HEK293T (cell line): ENCODE data around the gene PHAF1.

Experiments
- CTCF ChIA-PET: fragments of 350-600 bp; formaldehyde crosslinking; extraction: SDS; loops from one replicate; lab custom pipeline; 2021; ENCODE audit warnings: antibody characterized with exemption, inconsistent platforms; lab: Yijun Ruan, JAX
- POLR2A ChIA-PET: fragments of 350-600 bp; formaldehyde crosslinking; extraction: SDS; loops from one replicate; lab custom pipeline; 2020; ENCODE audit warnings: antibody characterized with exemption, inconsistent platforms; lab: Yijun Ruan, JAX
- DNase-seq: peaks from one replicate; pipeline ENCODE4 v3.0.0; 2012; ENCODE audit warnings: mixed read lengths; ENCODE audit errors: extremely low spot score
- ARNT ChIP-seq: fragments of 450-650 bp; IDR thresholded peaks from 2 replicates; pipeline ENCODE4 v1.6.1; 2017; ENCODE audit warnings: mild to moderate bottlenecking
- BHLHE40 ChIP-seq: fragments of 450-650 bp; IDR thresholded peaks from 2 replicates; pipeline ENCODE4 v1.6.1; 2016; ENCODE audit warnings: mild to moderate bottlenecking, moderate library complexity, borderline replicate concordance
- CTBP1 ChIP-seq: fragments of 450-650 bp; IDR thresholded peaks from 2 replicates; pipeline ENCODE4 v1.6.1; 2016; ENCODE audit warnings: borderline replicate concordance
- ELF4 ChIP-seq: fragments of 450-650 bp; IDR thresholded peaks from 2 replicates; pipeline ENCODE4 v1.6.1; 2017; ENCODE audit warnings: antibody characterized with exemption
- FOXA1 ChIP-seq: fragments of 450-650 bp; IDR thresholded peaks from 2 replicates; pipeline ENCODE4 v1.6.1; 2016; ENCODE audit warnings: mild to moderate bottlenecking
- FOXK2 ChIP-seq: fragments of 450-650 bp; IDR thresholded peaks from 2 replicates; pipeline ENCODE4 v1.6.1; 2016; ENCODE audit warnings: mild to moderate bottlenecking
- FOXM1 ChIP-seq: fragments of 450-650 bp; IDR thresholded peaks from 2 replicates; pipeline ENCODE4 v1.6.1; 2017; ENCODE audit warnings: mild to moderate bottlenecking, borderline replicate concordance
- HDGF ChIP-seq: fragments of 450-650 bp; IDR thresholded peaks from 2 replicates; pipeline ENCODE4 v1.6.1; 2017; ENCODE audit warnings: antibody characterized with exemption, borderline replicate concordance
- L3MBTL2 ChIP-seq: fragments of 450-650 bp; conservative IDR thresholded peaks from 2 replicates; pipeline ENCODE4 v1.6.1; 2016; ENCODE audit warnings: mild to moderate bottlenecking
- LEF1 ChIP-seq: fragments of 450-650 bp; IDR thresholded peaks from 2 replicates; pipeline ENCODE4 v1.6.1; 2017; ENCODE audit warnings: mild to moderate bottlenecking, borderline replicate concordance
- NFRKB ChIP-seq: fragments of 450-650 bp; IDR thresholded peaks from 2 replicates; pipeline ENCODE4 v1.6.1; 2016; ENCODE audit warnings: mild to moderate bottlenecking, moderate library complexity
- PKNOX1 ChIP-seq: fragments of 450-650 bp; IDR thresholded peaks from 2 replicates; pipeline ENCODE4 v1.6.1; 2016
- SP1 ChIP-seq: fragments of 450-650 bp; IDR thresholded peaks from 2 replicates; pipeline ENCODE4 v1.6.1; 2017
- SUZ12 ChIP-seq: fragments of 450-650 bp; IDR thresholded peaks from 2 replicates; pipeline ENCODE4 v1.6.1; 2016; ENCODE audit warnings: mild to moderate bottlenecking
- TARDBP ChIP-seq: fragments of 450-650 bp; IDR thresholded peaks from 2 replicates; pipeline ENCODE4 v1.6.1; 2016
- ZNF384 ChIP-seq: fragments of 450-650 bp; IDR thresholded peaks from 2 replicates; pipeline ENCODE4 v1.6.1; 2016

PHAF1 gene

GRCh38 chr16:67145746-67146145 lies 36.0 kb downstream of the PHAF1 start:
- ChIA-PET CTCF (no interaction called here), POLR2A (no interaction called here)
- no peak for DNase-seq
- TF ChIP-seq FOXM1 (no peak), BHLHE40 (no peak), NFRKB (no peak), PKNOX1 (no peak), CTBP1 (no peak), LEF1 (no peak), FOXA1 (no peak)

GRCh38 chr16:67146523-67147357 lies 37.0 kb downstream of the PHAF1 start:
- TF ChIP-seq L3MBTL2: no peak
- TF ChIP-seq ARNT: no peak
- no peak for TF ChIP-seq ELF4
- TF ChIP-seq CTBP1: no peak
- TF ChIP-seq SP1: no peak
- TF ChIP-seq FOXA1: no peak
- TF ChIP-seq PKNOX1: no peak
- TF ChIP-seq ZNF384: no peak
- no peak for TF ChIP-seq BHLHE40
- no peak for TF ChIP-seq HDGF
- TF ChIP-seq NFRKB: no peak
- TF ChIP-seq FOXM1: no peak
- TF ChIP-seq TARDBP: no peak
- TF ChIP-seq LEF1: no peak
- no peak for TF ChIP-seq FOXK2
- TF ChIP-seq SUZ12: no peak
- CTCF ChIA-PET: interaction anchor here (0.6 kb wide), 1 partner anchor 227 kb away, joined by 3 read pairs; no protein-coding TSS in a partner anchor
- POLR2A ChIA-PET: no interaction called here
- DNase-seq: no peak

GRCh38 chr16:67147437-67148140 lies 37.8 kb downstream of the PHAF1 start:
- ChIA-PET CTCF (no interaction called here), POLR2A (no interaction called here)
- TF ChIP-seq SP1 (no peak), ARNT (no peak), HDGF (no peak), SUZ12 (no peak), PKNOX1 (no peak), L3MBTL2 (no peak), BHLHE40 (no peak), FOXA1 (no peak), LEF1 (no peak), CTBP1 (no peak), FOXK2 (no peak), ELF4 (no peak), FOXM1 (no peak), TARDBP (no peak), NFRKB (no peak), ZNF384 (no peak)
- no peak for DNase-seq

GRCh38 chr16:67148221-67148620 lies 38.5 kb downstream of the PHAF1 start:
- no peak for DNase-seq
- POLR2A ChIA-PET: no interaction called here
- CTCF ChIA-PET: no interaction called here
- TF ChIP-seq SP1 (no peak), HDGF (no peak), ELF4 (no peak), PKNOX1 (no peak), CTBP1 (no peak), LEF1 (no peak), ARNT (no peak), BHLHE40 (no peak), FOXA1 (no peak), ZNF384 (no peak), FOXK2 (no peak), FOXM1 (no peak)

- TF ChIP-seq ZNF384: no peak
- no peak for TF ChIP-seq FOXA1
- no peak for TF ChIP-seq FOXK2
- TF ChIP-seq SP1: no peak
- no peak for TF ChIP-seq CTBP1
- TF ChIP-seq ARNT: no peak
- TF ChIP-seq HDGF: no peak
- no peak for TF ChIP-seq NFRKB
- TF ChIP-seq TARDBP: no peak
- TF ChIP-seq FOXM1: no peak
- TF ChIP-seq LEF1: no peak
- TF ChIP-seq SUZ12: no peak
- no peak for TF ChIP-seq PKNOX1
- TF ChIP-seq ELF4: no peak
- TF ChIP-seq L3MBTL2: no peak
- TF ChIP-seq BHLHE40: no peak
- CTCF ChIA-PET: no interaction called here
- DNase-seq: no peak
- POLR2A ChIA-PET: no interaction called here
Measured at GRCh38 chr16:67148656-67149275, 39.0 kb downstream of the PHAF1 start.
